Hypothalamus (tissue), 51 donors: ENCODE data around the gene CRNKL1.

ENCODE experiments used
- DNase-seq, 51 donors: peaks; one replicate each; lab custom pipeline; 2025; lab: John Stamatoyannopoulos, UW

Gene CRNKL1

DNA sequence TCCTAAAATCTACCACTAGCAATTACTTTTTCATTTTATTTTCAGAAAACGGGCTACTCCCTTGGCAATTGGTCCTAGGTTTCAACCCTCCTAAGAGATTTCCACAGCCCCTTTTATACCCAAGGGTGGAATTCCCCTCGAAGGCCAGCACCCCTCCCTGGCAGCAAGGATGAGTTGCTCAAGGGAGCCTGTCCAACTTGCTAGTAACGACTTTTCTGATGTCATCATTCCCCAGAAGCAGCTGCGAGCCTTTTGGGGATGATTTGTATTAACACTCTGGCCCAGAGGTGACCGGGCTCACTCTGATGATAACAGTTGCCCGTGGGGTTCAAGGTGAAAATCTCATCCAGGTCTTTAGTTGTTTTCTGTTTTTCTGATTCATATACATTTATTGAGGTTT, 65.8 kb downstream of the CRNKL1 start:
- peak in 9 of 51 donors; percentile 22 to 51 (median 34) for DNase-seq
